Mucosa of rectum (tissue), 2 donors: ENCODE data around the gene TNS3.
"Not testable (repeated sequence)": the region's sequence is repeated elsewhere in the genome, so short reads cannot be mapped to it uniquely, and the experiment has no call there.

Experiments
- H3K27ac ChIP-seq, 2 donors: one replicate each; pipeline ENCODE4 v1.7.0; 2013; ENCODE audit warnings: inconsistent platforms in 2 of 2, low read depth in 2 of 2, low read length in 2 of 2
- H3K27me3 ChIP-seq, 2 donors: one replicate each; pipeline ENCODE4 v1.7.0; 2013; ENCODE audit warnings: low read length in 2 of 2; ENCODE audit not compliant: control insufficient read depth in 2 of 2, insufficient read depth in 2 of 2
- H3K36me3 ChIP-seq, 2 donors: one replicate each; pipeline ENCODE4 v1.7.0; 2013; ENCODE audit warnings: low read length in 2 of 2; ENCODE audit not compliant: control insufficient read depth in 2 of 2, insufficient read depth in 2 of 2
- H3K4me1 ChIP-seq, 2 donors: one replicate each; pipeline ENCODE4 v1.7.0; 2013; ENCODE audit warnings: low read length in 2 of 2, mild to moderate bottlenecking in 1 of 2; ENCODE audit not compliant: control insufficient read depth in 2 of 2, insufficient read depth in 2 of 2
- H3K4me3 ChIP-seq, 2 donors: one replicate each; pipeline ENCODE4 v1.7.0; 2013; ENCODE audit warnings: low read length in 2 of 2
- H3K9ac ChIP-seq, 2 donors: one replicate each; pipeline ENCODE4 v1.7.0; 2013; ENCODE audit warnings: low read length in 2 of 2, low read depth in 1 of 2, mild to moderate bottlenecking in 1 of 2
- H3K9me3 ChIP-seq, 2 donors: one replicate each; pipeline ENCODE4 v1.7.0; 2013; ENCODE audit warnings: low read length in 2 of 2; ENCODE audit not compliant: control insufficient read depth in 2 of 2
- donor health status: healthy.
- donor health status: Normal muscosa, but diverticular disease.

The TNS3 gene

GRCh38 chr7:47267346-47267745, 314.6 kb downstream of the TNS3 start:
- H3K4me1 ChIP-seq, result peaks cover 12 to 17% of the 10 kb centered on the region in 2 donors
- H3K27me3 ChIP-seq, result no peaks in the 10 kb centered on the region
- no peak overlapping the region for H3K9ac ChIP-seq
- peak overlapping the region; percentile 89 to 91 for H3K27ac ChIP-seq
- H3K9me3 ChIP-seq, result peaks cover 0 to 2% of the 10 kb centered on the region in 2 donors
- H3K4me3 ChIP-seq, result no peak overlapping the region
- H3K36me3 ChIP-seq, result no peaks in the 10 kb centered on the region

GRCh38 chr7:47266799-47267198, 315.1 kb downstream of the TNS3 start:
- H3K4me3 ChIP-seq, result peak overlapping the region; percentile 17 to 52
- H3K27me3 ChIP-seq, result no peaks in the 10 kb centered on the region
- H3K36me3 ChIP-seq, result no peaks in the 10 kb centered on the region
- peak overlapping the region in 1 of 2 donors; percentile 42 for H3K9ac ChIP-seq
- H3K9me3 ChIP-seq, result peaks cover 0 to 2% of the 10 kb centered on the region in 2 donors
- peaks cover 12 to 17% of the 10 kb centered on the region in 2 donors for H3K4me1 ChIP-seq
- peak overlapping the region; percentile 89 to 91 for H3K27ac ChIP-seq

GRCh38 chr7:47266131-47266706, 315.7 kb downstream of the TNS3 start:
- Histone ChIP-seq H3K27ac (peak overlapping the region; percentile 89 to 91), H3K36me3 (no peaks in the 10 kb centered on the region), H3K9ac (peak overlapping the region; percentile 42 to 65), H3K4me1 (peaks cover 12 to 17% of the 10 kb centered on the region in 2 donors), H3K4me3 (peak overlapping the region; percentile 17 to 52), H3K9me3 (peaks cover 0 to 2% of the 10 kb centered on the region in 2 donors), H3K27me3 (no peaks in the 10 kb centered on the region)

GRCh38 chr7:47265621-47266020, 316.3 kb downstream of the TNS3 start:
- H3K4me1 ChIP-seq, result peaks cover 12 to 17% of the 10 kb centered on the region in 2 donors
- no peak overlapping the region for H3K27ac ChIP-seq
- H3K9me3 ChIP-seq, result peaks cover 0 to 2% of the 10 kb centered on the region in 2 donors
- no peak overlapping the region for H3K4me3 ChIP-seq
- H3K9ac ChIP-seq, result no peak overlapping the region
- H3K27me3 ChIP-seq, result no peaks in the 10 kb centered on the region
- no peaks in the 10 kb centered on the region for H3K36me3 ChIP-seq

- H3K9me3 ChIP-seq, result peaks cover 0 to 2% of the 10 kb centered on the region in 2 donors
- H3K9ac ChIP-seq, result no peak overlapping the region
- no peaks in the 10 kb centered on the region for H3K27me3 ChIP-seq
- H3K27ac ChIP-seq, result no peak overlapping the region
- H3K36me3 ChIP-seq, result no peaks in the 10 kb centered on the region
- H3K4me1 ChIP-seq, result peaks cover 12 to 13% of the 10 kb centered on the region in 2 donors
- no peak overlapping the region for H3K4me3 ChIP-seq
These were observed 317.8 kb downstream of the TNS3 start for GRCh38 chr7:47264021-47264651.

- Histone ChIP-seq H3K9me3 (no peaks in the 10 kb centered on the region), H3K4me3 (no peak overlapping the region), H3K27me3 (no peaks in the 10 kb centered on the region), H3K27ac (no peak overlapping the region), H3K4me1 (peaks cover 12 to 13% of the 10 kb centered on the region in 2 donors), H3K9ac (no peak overlapping the region), H3K36me3 (no peaks in the 10 kb centered on the region)
These were observed 319.0 kb downstream of the TNS3 start for GRCh38 chr7:47262881-47263280.

- not testable (repeated sequence) for H3K27me3 ChIP-seq, H3K27ac ChIP-seq, H3K36me3 ChIP-seq, H3K4me3 ChIP-seq, H3K9ac ChIP-seq, H3K9me3 ChIP-seq, H3K4me1 ChIP-seq
These were observed 319.8 kb downstream of the TNS3 start for GRCh38 chr7:47262160-47262559.

- Histone ChIP-seq H3K36me3 (no peaks in the 10 kb centered on the region), H3K9ac (no peak overlapping the region), H3K4me1 (no peaks in the 10 kb centered on the region), H3K27ac (no peak overlapping the region), H3K9me3 (no peaks in the 10 kb centered on the region), H3K27me3 (no peaks in the 10 kb centered on the region), H3K4me3 (no peak overlapping the region)
These were observed 321.6 kb downstream of the TNS3 start for GRCh38 chr7:47260270-47260669.

GRCh38 chr7:47259682-47260081, 322.2 kb downstream of the TNS3 start:
- no peak overlapping the region for H3K4me3 ChIP-seq
- H3K9me3 ChIP-seq, result no peaks in the 10 kb centered on the region
- no peaks in the 10 kb centered on the region for H3K36me3 ChIP-seq
- no peak overlapping the region for H3K27ac ChIP-seq
- H3K4me1 ChIP-seq, result no peaks in the 10 kb centered on the region
- no peak overlapping the region for H3K9ac ChIP-seq
- H3K27me3 ChIP-seq, result no peaks in the 10 kb centered on the region

- Histone ChIP-seq H3K27ac (no peak overlapping the region), H3K4me1 (peaks cover 0 to 2% of the 10 kb centered on the region in 2 donors), H3K4me3 (no peak overlapping the region), H3K9ac (no peak overlapping the region), H3K9me3 (no peaks in the 10 kb centered on the region), H3K36me3 (no peaks in the 10 kb centered on the region), H3K27me3 (no peaks in the 10 kb centered on the region)
These were observed 323.1 kb downstream of the TNS3 start for GRCh38 chr7:47258798-47259197.
